Calu3 (cell line): ENCODE results near the gene CPT1C. TPM values are rescaled to one million over a fixed set of nuclear protein-coding genes. Genes with fewer than 3 reads are reported as not detected.

ENCODE experiments used
- BruUV-seq: library from RNA; stranded (reverse); fragments of 400-500 nt; replicated peaks from 2 replicates; lab custom pipeline; 2021; lab: Mats Ljungman, UMichigan
- CTCF ChIA-PET: fragments of 300-600 bp; sonication (Branson Sonifier 250); formaldehyde crosslinking; loops from one replicate; lab custom pipeline; 2022; ENCODE audit warnings: antibody characterized with exemption; lab: Charles Lee
- DNase-seq: peaks from one replicate; pipeline ENCODE4 v3.0.0; 2022
- H3K27ac Mint-ChIP-seq: one replicate; pipeline ENCODE4 v1.8.0; 2022; ENCODE audit warnings: mixed read lengths; ENCODE audit not compliant: unreplicated experiment
- H3K27me3 Mint-ChIP-seq: one replicate; pipeline ENCODE4 v1.8.0; 2022; ENCODE audit warnings: mixed read lengths; ENCODE audit not compliant: unreplicated experiment
- H3K36me3 Mint-ChIP-seq: one replicate; pipeline ENCODE4 v1.8.0; 2022; ENCODE audit warnings: mild to moderate bottlenecking, moderate library complexity, mixed read lengths; ENCODE audit not compliant: insufficient read depth, unreplicated experiment
- H3K4me1 Mint-ChIP-seq: one replicate; pipeline ENCODE4 v1.8.0; 2022; ENCODE audit warnings: mild to moderate bottlenecking, low read depth, mixed read lengths; ENCODE audit not compliant: unreplicated experiment
- H3K4me3 Mint-ChIP-seq: one replicate; pipeline ENCODE4 v1.8.0; 2022; ENCODE audit warnings: mild to moderate bottlenecking, low read depth, moderate library complexity, mixed read lengths; ENCODE audit not compliant: unreplicated experiment
- H3K9me3 Mint-ChIP-seq: one replicate; pipeline ENCODE4 v1.8.0; 2022; ENCODE audit warnings: low read depth, mixed read lengths; ENCODE audit not compliant: unreplicated experiment
- intact Hi-C: fragments of 100-400 bp; cut with micrococcal nuclease; formaldehyde crosslinking; loops from one replicate; pipeline ENCODE4 v1.10.0; 2022; ENCODE audit not compliant: unreplicated experiment
- total RNA-seq: library from RNA; stranded (reverse); gene quantifications from 2 replicates; pipeline ENCODE4 v1.2.3, GENCODE V29; 2022
- TF ChIP-seq, protein P1 (sequence below): fragments of 200-600 bp; IDR thresholded peaks from one replicate; pipeline ENCODE4 v1.8.0; 2022; ENCODE audit warnings: antibody characterized with exemption; ENCODE audit not compliant: unreplicated experiment

CPT1C gene
- total RNA-seq, 1 experiment from 2014 or later, result 0.57 TPM

DNA sequence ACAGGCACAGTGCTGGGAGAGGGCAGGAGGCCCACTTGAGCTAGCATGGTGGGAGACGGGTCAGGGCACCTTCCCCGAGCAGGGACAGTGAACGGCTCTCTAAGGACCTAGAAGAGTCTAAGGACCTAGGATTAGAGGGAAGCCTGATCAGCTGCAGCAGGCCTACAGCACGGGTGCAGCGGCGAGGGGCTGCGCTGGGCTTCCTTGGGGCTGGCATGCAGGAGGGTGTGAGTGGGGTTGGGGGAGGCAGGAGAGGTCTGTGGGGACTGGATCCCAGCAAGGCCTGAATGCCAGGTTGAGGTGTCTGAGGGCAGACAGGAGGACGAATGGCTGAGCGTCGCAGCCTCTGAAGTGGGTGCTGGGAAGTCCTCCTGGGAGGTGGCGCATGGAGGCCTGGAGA lies 45.3 kb upstream of the CPT1C start:
- H3K36me3 Mint-ChIP-seq, result peaks cover 71% of the 10 kb centered on the region

DNA sequence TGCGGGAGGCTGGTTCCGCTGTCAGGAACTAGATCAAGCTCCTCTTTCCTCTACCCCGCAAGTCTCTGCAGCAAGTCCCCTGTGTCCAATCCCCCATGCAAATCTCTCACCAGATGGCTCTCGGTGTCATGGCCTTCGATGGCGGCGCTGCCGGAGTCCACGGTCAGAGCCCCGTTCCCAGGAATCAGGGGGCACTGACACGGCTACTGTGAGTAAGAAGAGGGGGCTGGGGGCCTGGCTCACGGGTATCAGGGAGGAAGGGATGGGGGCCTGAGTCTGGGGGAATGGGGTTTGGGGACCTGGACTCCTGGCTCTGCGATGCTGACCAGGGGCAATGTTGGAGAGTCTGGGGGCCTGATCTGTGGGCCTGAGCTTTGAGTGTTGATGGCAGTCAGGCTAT lies 44.9 kb upstream of the CPT1C start:
- TF ChIP-seq, protein P1, sequence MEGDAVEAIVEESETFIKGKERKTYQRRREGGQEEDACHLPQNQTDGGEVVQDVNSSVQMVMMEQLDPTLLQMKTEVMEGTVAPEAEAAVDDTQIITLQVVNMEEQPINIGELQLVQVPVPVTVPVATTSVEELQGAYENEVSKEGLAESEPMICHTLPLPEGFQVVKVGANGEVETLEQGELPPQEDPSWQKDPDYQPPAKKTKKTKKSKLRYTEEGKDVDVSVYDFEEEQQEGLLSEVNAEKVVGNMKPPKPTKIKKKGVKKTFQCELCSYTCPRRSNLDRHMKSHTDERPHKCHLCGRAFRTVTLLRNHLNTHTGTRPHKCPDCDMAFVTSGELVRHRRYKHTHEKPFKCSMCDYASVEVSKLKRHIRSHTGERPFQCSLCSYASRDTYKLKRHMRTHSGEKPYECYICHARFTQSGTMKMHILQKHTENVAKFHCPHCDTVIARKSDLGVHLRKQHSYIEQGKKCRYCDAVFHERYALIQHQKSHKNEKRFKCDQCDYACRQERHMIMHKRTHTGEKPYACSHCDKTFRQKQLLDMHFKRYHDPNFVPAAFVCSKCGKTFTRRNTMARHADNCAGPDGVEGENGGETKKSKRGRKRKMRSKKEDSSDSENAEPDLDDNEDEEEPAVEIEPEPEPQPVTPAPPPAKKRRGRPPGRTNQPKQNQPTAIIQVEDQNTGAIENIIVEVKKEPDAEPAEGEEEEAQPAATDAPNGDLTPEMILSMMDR, result no peak
- no TSS peak for BruUV-seq
- H3K27ac Mint-ChIP-seq, result peak overlapping the region; percentile 18
- no peak for DNase-seq
- no peak overlapping the region for H3K4me3 Mint-ChIP-seq
- H3K9me3 Mint-ChIP-seq, result no peaks in the 10 kb centered on the region
- intact Hi-C loops, result no loop called here
- peaks cover 27% of the 10 kb centered on the region for H3K4me1 Mint-ChIP-seq
- CTCF ChIA-PET, result no interaction called here
- no peaks in the 10 kb centered on the region for H3K27me3 Mint-ChIP-seq
- peaks cover 71% of the 10 kb centered on the region for H3K36me3 Mint-ChIP-seq

More for the DNA sequence above, 45.3 kb upstream of the CPT1C start:
- Mint-ChIP-seq H3K4me1 (peaks cover 27% of the 10 kb centered on the region), H3K9me3 (no peaks in the 10 kb centered on the region), H3K27ac (peak overlapping the region; percentile 18), H3K27me3 (no peaks in the 10 kb centered on the region), H3K4me3 (no peak overlapping the region)
- TF ChIP-seq, protein P1, result no peak
- no peak for DNase-seq
- intact Hi-C loops, result no loop called here
- BruUV-seq, result no TSS peak
- CTCF ChIA-PET, result no interaction called here

DNA sequence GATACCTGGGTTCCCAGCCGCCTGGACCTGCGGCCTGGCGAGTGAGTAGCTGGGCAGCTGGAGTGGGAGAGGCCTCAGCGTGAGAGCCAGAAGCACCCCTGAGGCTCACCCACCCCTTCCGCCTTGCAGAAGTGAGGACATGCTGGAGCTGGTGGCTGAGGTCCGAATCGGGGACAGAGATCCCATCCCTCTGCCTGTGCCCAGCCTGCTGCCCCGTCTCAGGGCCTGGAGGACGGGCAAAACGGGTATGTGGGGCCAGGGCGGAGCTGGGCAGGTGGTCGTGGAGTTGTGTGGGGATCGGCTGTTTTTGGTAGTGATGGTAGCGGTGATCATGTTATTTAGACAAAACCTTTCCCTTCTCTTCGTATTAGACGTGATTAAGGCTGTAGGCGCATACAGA lies 44.3 kb upstream of the CPT1C start:
- H3K4me3 Mint-ChIP-seq, result no peak overlapping the region
- peaks cover 27% of the 10 kb centered on the region for H3K4me1 Mint-ChIP-seq
- TF ChIP-seq, protein P1, result no peak
- intact Hi-C loops, result no loop called here
- H3K27me3 Mint-ChIP-seq, result no peaks in the 10 kb centered on the region
- no peaks in the 10 kb centered on the region for H3K9me3 Mint-ChIP-seq
- H3K36me3 Mint-ChIP-seq, result peaks cover 68% of the 10 kb centered on the region
- H3K27ac Mint-ChIP-seq, result peak overlapping the region; percentile 44
- BruUV-seq, result no TSS peak
- DNase-seq, result no peak
- CTCF ChIA-PET, result no interaction called here

DNA sequence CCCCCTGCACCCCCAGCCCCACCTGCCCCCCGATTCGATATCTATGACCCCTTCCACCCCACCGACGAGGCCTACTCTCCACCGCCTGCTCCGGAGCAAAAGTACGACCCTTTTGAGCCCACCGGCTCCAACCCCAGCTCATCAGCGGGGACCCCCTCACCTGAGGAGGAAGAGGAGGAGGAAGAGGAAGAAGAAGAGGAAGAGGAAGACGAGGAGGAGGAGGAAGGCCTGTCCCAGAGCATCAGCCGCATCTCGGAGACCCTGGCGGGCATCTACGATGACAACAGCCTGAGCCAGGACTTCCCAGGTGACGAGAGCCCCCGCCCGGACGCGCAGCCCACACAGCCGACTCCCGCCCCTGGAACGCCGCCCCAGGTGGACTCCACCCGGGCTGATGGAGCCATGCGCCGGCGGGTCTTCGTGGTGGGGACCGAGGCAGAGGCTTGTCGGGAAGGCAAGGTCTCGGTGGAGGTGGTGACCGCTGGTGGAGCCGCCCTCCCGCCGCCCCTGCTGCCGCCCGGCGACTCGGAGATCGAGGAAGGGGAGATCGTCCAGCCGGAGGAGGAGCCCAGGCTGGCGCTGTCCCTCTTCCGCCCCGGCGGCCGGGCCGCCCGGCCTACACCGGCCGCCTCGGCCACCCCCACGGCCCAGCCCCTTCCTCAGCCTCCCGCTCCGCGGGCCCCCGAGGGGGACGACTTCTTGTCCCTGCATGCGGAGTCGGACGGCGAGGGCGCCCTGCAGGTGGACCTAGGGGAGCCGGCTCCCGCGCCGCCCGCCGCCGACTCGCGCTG lies 39.7 kb upstream of the CPT1C start:
- CTCF ChIA-PET, result no interaction called here
- H3K27me3 Mint-ChIP-seq, result no peaks in the 10 kb centered on the region
- no TSS peak for BruUV-seq
- H3K36me3 Mint-ChIP-seq, result peaks cover 71% of the 10 kb centered on the region
- no peak overlapping the region for H3K4me3 Mint-ChIP-seq
- DNase-seq, result no peak
- H3K27ac Mint-ChIP-seq, result no peak overlapping the region
- TF ChIP-seq, protein P1, result no peak
- intact Hi-C loops, result no loop called here
- H3K4me1 Mint-ChIP-seq, result no peaks in the 10 kb centered on the region
- H3K9me3 Mint-ChIP-seq, result no peaks in the 10 kb centered on the region
